HG03108 (cell line): ENCODE results near the gene FANCE.

ENCODE experiments used
- ATAC-seq: cut with Tn5 transposase; IDR thresholded peaks from one replicate; pipeline ENCODE4 v1.9.1; 2021; ENCODE audit warnings: moderate library complexity; ENCODE audit not compliant: unreplicated experiment

FANCE gene

DNA sequence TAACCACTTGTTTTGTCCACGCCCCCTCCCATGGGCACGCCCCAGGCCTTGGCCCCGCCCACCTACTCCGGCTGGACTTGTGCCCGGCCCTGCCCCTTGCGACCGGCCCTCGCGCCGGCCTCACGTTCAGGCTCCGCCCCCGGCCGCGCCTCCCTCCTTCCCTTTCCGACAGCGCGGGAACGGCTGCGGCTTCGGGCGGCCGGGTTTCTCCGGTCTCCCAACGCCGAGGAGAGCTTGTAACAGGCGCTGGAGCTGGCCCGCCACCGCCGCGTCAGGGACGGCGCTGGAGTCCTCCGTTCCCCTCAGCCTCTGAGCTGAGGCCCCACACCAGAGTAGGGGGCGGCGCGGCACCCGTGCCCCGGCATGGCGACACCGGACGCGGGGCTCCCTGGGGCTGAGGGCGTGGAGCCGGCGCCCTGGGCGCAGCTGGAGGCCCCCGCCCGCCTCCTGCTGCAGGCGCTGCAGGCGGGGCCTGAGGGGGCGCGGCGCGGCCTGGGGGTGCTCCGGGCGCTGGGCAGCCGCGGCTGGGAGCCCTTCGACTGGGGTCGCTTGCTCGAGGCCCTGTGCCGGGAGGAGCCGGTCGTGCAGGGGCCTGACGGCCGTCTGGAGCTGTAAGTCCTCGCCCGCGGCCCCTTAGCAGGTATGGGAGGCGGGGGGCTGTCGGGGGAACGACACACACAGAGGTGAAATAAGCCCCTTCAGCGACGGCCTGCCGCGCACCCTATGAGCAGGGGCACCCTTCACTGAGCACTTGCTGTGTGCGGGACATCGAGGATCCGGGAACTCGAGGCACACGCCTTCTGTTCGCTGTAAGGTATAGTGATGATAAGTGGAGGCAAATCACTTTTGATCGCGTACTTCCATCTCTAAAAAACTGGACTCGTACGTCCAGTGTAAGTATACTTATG lies at the start of gene FANCE:
TSS of gene FANCE (plus strand) at position 156 of the 908 bp plus-strand sequence. CDS start at position 364, 208 bp downstream.
- ATAC-seq: peak; percentile 88

- no peak for ATAC-seq
These were observed 49.3 kb upstream of the FANCE start for GRCh38 chr6:35402856-35403191.

DNA sequence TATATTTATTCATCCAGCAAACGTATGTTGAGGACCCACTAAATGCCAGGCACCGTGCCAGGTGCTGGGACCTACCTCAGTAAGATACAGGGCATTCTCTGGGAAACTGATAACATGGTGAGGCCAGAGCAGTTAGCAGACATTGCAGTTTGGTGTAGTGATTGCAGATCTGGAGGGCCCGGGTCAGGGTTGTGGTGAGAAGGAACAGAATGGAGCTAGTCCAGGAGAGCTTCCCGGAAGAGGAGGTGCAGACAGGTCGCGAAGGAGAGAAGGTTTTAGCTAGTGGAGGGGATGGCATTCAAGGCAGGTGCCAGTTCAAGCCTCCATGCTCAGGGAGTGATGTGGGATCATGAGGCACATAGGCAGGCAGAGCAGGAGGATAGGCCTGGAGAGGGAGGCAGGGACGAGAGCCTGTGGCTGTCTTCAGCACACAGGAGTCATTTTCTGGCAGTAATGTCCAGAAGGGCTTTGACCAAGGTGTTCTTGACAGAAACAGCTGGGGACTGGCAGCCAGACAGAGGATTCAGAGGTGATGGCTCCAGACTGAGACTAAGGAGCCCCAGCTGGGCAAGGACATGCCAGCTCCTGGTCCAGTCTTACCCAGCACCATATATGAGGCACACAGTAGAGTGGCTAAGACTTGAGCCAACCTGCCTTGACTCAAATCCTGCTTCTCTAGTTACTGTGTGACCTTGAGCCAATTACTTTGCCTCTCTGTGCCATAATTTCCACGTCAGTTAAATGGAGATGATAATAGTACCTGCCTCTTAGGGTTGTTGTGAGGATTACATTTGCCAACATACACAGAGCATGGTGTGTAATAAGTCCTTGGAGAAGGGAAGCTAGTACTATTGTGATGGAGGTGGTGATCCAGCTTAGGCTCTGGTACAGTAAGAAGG lies 48.3 kb upstream of the FANCE start:
- ATAC-seq: no peak

- ATAC-seq: no peak
These were observed 45.2 kb upstream of the FANCE start for GRCh38 chr6:35406711-35407485.

- no peak for ATAC-seq
These were observed 42.9 kb upstream of the FANCE start for GRCh38 chr6:35409245-35409644.

DNA sequence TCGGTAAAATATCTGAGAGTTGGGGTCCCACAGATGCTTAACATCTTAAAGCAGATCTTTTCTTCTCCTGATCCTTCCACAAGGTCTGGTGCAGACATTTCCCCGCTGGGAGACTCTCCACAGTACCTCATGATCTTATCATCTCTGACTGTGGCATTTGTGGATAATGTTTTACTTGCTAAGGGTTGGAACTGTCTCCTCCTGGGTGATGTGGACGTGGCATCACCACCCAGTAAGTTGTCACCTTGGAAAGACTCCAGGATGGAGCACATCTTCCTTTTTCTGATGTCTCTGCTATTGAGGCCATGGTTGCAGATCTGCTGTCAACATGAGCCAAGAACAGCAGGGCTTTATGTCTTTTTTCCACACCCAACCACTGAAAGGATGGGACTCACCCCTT lies 42.0 kb upstream of the FANCE start:
- no peak for ATAC-seq

DNA sequence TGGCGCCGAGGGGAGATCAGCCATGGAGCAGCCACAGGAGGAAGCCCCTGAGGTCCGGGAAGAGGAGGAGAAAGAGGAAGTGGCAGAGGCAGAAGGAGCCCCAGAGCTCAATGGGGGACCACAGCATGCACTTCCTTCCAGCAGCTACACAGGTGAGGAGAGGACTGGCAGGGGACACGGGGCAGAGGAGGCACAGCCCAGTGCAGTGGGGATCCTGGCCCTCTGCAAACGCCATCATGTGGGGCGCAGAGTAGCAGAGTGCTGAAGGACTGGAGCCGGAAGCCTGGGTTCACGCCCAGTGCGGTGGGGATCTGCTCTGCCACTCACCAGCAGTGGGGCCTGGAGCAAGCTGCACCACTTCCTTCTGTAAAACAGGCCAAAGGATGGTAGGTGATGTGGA lies 41.1 kb upstream of the FANCE start:
- no peak for ATAC-seq

- no peak for ATAC-seq
These were observed 40.0 kb upstream of the FANCE start for GRCh38 chr6:35412102-35412501.

DNA sequence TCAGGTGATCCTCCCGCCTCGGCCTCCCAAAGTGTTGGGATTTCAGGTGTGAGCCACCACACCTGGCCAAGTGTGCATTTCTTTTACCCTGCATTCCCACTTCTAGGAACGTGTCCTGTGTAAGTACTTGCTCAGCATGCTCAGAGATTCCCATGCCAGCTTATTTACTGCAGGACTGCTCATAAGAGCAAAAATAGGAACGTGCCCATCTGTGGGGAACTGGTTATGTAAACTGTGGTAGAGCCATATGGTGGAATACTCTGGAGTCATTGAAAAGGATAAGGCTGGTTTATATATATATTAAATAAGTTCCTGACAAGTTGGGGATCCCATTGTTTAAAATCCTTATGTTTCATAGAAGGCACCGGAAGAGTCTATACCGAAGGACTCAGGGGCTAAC lies 38.2 kb upstream of the FANCE start:
- no peak for ATAC-seq

DNA sequence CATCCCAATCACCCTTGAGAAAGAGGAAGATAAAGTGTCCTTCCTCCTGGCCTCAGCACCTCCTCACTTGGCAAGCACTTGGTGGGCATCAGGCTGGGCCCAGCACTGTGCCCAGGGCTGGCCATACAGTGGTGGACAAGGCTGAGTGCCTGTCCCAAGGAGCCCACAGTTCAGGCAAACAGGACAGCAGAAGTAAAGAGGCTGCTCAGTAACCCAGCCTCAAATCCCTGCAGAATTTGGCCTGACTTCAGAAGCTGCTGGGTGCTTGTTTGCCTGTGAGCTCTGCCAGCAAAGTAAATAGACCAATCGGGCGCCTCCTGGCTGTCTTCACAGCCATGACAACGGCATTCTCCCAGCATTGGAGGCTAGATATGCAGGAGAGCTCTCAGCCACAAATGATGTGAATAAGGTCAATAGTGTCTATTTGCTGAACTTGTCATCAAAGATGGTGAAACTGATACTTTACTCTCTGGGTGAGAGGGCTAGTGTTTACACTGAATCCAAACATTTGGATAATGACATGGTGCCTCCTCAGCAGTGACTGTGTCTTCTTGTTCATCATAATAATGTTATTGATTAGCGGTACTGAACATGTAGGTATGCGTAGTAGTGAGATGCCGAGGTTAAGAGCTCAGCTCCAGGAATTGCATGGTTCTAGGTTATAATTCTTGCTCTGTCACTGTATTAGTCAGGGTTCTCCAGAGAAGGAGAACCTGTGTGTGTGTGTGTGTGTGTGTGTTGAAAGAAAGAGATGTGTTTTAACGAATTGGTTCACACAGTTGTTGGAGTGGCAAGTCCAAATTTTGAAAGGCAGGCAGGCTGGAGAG lies 36.9 kb upstream of the FANCE start:
- no peak for ATAC-seq

DNA sequence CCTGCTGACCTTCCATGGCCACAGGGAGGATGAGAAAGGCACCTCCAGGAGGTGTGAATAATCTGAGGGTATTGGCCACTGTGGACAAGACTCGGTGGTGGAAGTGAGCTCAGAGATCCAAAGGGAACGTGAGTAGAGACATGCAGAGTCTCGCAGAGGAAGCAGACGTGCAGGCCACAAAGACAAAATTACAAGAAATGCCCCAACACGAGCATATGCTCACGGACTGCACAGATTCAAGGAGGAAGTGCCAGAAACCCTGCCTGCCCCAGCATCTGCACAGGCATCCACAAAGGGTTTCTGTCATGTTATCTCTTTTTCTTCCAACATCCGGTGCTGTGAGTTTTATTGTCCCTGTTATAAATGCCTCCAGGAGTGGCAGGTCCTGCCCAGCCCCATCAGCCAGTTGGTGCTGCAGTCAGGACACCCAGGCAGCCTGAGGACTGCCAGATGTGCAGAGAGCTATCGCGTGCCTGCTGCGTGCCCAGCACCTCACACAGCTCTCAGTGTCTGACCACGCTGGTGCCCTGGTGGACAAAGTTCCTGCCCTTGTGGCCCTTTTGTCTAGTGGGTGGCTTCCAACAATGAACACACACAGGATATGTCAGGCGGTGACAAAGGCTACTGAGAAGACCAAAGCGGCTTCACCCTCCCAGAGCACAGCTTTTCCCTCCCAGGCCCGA lies 34.0 kb upstream of the FANCE start:
- no peak for ATAC-seq

DNA sequence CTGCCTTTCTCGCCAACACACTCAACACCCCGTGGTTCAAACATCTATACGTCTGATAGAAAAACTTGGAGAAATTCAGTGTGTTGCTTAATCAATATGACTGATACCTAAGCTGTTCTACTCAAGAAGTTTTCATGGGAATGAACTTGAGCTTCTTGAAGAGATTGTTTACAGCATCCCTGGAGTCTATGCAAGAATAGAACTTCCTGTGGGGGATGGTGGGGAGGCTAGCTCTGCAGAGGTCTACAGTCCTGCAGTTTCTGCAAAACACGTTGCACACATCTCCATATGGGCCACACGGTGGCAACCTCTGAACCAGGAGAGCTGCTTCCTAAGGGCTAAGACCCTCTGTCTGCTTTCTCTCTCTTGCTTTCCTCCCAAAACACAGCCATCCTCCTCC lies 32.7 kb upstream of the FANCE start:
- ATAC-seq: no peak

- ATAC-seq: no peak
These were observed 32.2 kb upstream of the FANCE start for GRCh38 chr6:35419961-35420360.

DNA sequence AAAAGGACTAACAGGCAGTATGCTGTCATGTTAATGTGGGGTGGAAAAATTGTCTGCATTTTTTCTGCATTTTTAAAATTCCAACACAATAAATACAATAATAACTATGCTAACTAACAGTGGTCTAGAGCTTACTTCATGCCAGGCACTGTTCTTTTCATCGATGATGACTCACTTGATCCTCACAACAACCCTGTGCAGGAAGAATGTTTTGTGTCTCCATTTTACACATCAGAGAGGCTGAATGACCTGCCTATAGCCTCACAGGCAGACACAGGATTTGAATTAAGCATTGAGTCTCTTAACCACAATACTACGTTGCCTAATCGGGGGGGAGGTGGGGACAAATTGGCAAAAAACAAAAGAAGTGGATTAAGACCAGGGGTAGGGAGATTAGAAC lies 26.9 kb upstream of the FANCE start:
- no peak for ATAC-seq

- no peak for ATAC-seq
These were observed 26.1 kb upstream of the FANCE start for GRCh38 chr6:35426074-35426473.

DNA sequence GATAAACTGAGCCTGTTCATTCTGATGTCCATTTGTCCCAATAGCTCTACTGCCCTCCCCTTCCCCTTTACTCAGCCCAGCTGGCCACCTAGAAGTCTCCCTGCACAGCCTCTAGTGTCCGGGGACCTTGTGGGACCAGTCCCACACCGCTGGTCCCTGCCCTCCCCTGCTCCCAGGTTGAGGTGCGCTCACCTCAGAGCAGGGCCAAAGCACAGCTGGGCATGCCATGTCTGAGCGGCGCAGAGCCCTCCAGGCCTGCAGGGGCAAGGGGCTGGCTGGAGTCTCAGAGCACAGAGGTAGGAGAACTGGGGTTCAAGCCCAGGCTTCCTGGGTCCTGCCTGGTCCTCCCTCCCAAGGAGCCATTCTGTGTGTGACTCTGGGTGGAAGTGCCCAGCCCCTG lies 24.7 kb upstream of the FANCE start:
- no peak for ATAC-seq

GRCh38 chr6:35427851-35428321 lies 24.3 kb upstream of the FANCE start:
- no peak for ATAC-seq

DNA sequence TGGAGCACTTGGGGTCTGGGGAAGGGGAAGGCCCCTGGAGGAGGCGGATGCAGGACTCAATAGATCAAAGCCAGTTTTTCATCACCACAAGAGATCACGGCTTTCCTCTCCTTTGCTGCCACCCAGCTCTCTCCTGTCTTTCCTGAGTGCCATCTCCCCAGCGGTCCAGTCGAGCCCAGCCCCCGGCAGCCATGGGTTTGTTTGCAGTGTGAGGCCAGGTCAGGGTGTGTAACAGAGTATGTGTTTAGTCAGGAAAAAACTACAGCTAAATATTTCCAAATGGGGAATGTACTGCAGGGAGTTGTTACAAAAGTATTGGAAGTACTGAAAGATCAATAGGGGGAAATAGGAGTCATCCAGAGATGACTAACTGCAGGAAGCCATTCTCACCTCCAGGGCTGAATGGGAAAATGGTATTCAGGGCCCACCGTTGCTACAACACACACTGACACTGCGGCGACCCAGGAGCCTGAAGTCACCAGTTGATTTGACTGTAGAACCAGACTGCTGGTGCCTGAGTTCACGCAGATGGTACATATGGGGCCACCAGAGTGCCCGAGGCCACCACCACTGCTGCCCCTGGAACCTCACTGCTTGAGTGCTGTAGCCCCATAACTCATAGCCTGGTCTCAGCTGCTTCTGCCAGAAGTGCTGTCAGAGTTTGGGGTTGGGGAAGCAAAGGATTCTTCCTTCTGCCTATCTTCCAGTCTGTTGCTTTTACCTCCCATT lies 23.6 kb upstream of the FANCE start:
- ATAC-seq: no peak

DNA sequence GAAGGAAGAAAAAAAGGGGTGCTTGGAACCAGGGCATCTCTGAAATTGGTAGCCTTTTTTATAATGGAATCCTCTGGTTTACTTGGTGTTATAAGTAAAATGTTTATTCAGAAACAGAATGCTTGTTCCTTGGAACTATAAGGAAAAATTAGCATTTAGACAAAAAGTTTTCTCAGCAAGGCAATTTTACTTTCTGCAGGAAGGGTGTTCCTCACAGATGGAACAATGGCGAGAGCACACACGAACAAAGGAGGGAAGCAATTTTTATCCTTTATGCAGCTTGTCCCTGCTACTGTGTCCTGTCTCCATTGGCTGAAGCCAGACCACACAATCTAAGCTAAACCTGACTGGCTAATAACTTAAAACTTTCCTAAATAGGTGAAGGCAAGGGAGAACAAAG lies 22.7 kb upstream of the FANCE start:
- ATAC-seq: no peak
